KMS-11 (cell line): Measurements from ENCODE around the gene PIRT.

Experiments used
- H2AFZ ChIP-seq: fragments of 200-600 bp; sonication (generic); 2 replicates; pipeline ENCODE4 v1.6.1; 2016; ENCODE audit warnings: antibody characterized with exemption, mixed run types, low read depth
- H3K27ac ChIP-seq: fragments of 200-600 bp; sonication (generic); 2 replicates; pipeline ENCODE4 v1.6.1; 2016; ENCODE audit warnings: mild to moderate bottlenecking, mixed run types
- H3K27me3 ChIP-seq: fragments of 200-600 bp; sonication (generic); 2 replicates; pipeline ENCODE4 v1.6.1; 2017; ENCODE audit warnings: mild to moderate bottlenecking, low read depth, mixed run types, moderate library complexity; ENCODE audit not compliant: insufficient read depth
- H3K36me3 ChIP-seq: fragments of 200-600 bp; sonication (generic); 2 replicates; pipeline ENCODE4 v1.6.1; 2017; ENCODE audit warnings: mild to moderate bottlenecking, mixed run types; ENCODE audit not compliant: insufficient read depth
- H3K4me1 ChIP-seq: fragments of 200-600 bp; sonication (generic); 2 replicates; pipeline ENCODE4 v1.6.1; 2016; ENCODE audit warnings: mild to moderate bottlenecking, low read depth, mixed run types; ENCODE audit not compliant: poor library complexity, severe bottlenecking
- H3K4me2 ChIP-seq: fragments of 200-600 bp; sonication (generic); 2 replicates; pipeline ENCODE4 v1.7.0; 2016; ENCODE audit warnings: mild to moderate bottlenecking, mixed run types
- H3K4me3 ChIP-seq: fragments of 200-600 bp; sonication (generic); IDR thresholded peaks from 2 replicates; pipeline ENCODE4 v1.6.1; 2017; ENCODE audit warnings: low read depth, low read length, mixed read lengths; ENCODE audit not compliant: insufficient read depth
- H3K79me2 ChIP-seq: fragments of 200-600 bp; sonication (generic); 2 replicates; pipeline ENCODE4 v1.6.1; 2016; ENCODE audit warnings: low read depth, mixed run types; ENCODE audit not compliant: insufficient read depth
- H3K9ac ChIP-seq: fragments of 200-600 bp; sonication (generic); 2 replicates; pipeline ENCODE4 v1.6.1; 2016; ENCODE audit warnings: mild to moderate bottlenecking, mixed run types
- H4K20me1 ChIP-seq: fragments of 200-600 bp; sonication (generic); 2 replicates; pipeline ENCODE4 v1.6.1; 2016; ENCODE audit warnings: mild to moderate bottlenecking, mixed run types; ENCODE audit not compliant: insufficient read depth
- CTCF ChIP-seq: fragments of 200-600 bp; sonication (generic); conservative IDR thresholded peaks from 2 replicates; pipeline ENCODE4 v1.6.1; 2017; ENCODE audit warnings: low read depth, mild to moderate bottlenecking, antibody characterized with exemption, low read length, moderate library complexity, mixed read lengths

Gene PIRT

DNA sequence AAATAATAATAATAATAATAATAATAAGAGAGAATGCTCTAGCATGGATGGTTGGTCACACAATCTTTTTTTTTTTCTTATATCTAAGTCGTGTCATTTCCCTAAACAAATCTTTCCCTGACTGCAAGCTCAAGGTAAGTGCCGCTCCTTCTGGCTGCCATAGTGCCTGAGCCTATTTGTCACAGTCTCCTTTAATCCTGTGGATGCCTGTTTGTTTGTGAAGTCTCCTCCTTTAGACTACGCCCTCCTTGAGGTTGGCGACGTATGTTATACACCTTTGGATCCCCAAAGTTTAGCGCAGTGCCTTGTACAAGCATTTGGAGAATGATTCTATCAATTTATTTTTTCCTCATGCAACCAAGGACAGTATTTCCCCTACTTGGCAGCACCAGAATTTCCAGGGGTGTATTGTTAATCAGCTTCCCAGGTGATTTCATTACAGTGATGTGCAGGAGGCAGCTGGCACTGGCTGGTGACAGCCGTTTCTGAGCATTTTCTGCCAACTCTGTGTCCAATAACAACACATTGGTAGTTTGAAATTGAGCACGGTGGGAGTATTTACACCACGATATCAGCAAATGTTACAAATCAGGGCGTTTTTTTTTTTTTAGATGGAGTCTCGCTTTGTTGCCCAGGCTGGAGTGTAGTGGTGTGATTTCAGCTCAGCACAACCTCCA lies 60.6 kb downstream of the PIRT start:
- H3K4me2 ChIP-seq = no peak overlapping the region
- H3K36me3 ChIP-seq = no peaks in the 10 kb centered on the region
- no peaks in the 10 kb centered on the region for H3K27me3 ChIP-seq
- H2AFZ ChIP-seq = no peak overlapping the region
- H3K27ac ChIP-seq = no peak overlapping the region
- no peaks in the 10 kb centered on the region for H3K4me1 ChIP-seq
- H3K9ac ChIP-seq = no peak overlapping the region
- no peaks in the 10 kb centered on the region for H4K20me1 ChIP-seq
- no peaks in the 10 kb centered on the region for H3K79me2 ChIP-seq
- TF ChIP-seq CTCF = no peak
- no peak overlapping the region for H3K4me3 ChIP-seq

DNA sequence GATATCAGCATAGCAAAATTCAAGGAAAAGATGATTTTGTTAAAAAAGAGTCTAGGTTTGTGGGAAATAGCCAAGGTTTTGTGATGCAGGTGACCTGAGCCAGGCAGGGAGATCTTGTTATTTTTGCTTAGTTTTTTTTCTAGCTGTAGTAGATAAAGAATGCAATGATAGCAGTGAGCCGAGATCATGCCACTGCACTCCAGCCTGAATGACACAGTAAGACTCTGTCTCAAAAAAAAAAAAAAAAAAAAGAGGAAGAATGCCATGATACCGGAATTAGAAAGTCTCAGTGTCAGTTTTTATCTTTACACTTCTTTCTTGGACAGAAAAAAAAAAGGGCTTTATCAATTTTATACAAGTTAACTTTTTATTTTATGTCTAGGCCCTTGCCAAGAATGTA lies 61.5 kb downstream of the PIRT start:
- H3K27ac ChIP-seq = no peak overlapping the region
- H3K27me3 ChIP-seq = no peaks in the 10 kb centered on the region
- TF ChIP-seq CTCF = no peak
- H2AFZ ChIP-seq = no peak overlapping the region
- no peak overlapping the region for H3K4me3 ChIP-seq
- no peak overlapping the region for H3K4me2 ChIP-seq
- no peaks in the 10 kb centered on the region for H3K79me2 ChIP-seq
- H3K36me3 ChIP-seq = no peaks in the 10 kb centered on the region
- no peaks in the 10 kb centered on the region for H4K20me1 ChIP-seq
- H3K4me1 ChIP-seq = no peaks in the 10 kb centered on the region
- H3K9ac ChIP-seq = no peak overlapping the region

- Histone ChIP-seq H4K20me1 (no peaks in the 10 kb centered on the region), H3K27ac (no peak overlapping the region), H3K9ac (no peak overlapping the region), H3K79me2 (no peaks in the 10 kb centered on the region), H2AFZ (no peak overlapping the region), H3K36me3 (no peaks in the 10 kb centered on the region), H3K4me2 (no peak overlapping the region), H3K27me3 (no peaks in the 10 kb centered on the region), H3K4me1 (no peaks in the 10 kb centered on the region), H3K4me3 (no peak overlapping the region)
- no peak for TF ChIP-seq CTCF
Observed at GRCh38 chr17:10775740-10776356, 62.0 kb downstream of the PIRT start.

DNA sequence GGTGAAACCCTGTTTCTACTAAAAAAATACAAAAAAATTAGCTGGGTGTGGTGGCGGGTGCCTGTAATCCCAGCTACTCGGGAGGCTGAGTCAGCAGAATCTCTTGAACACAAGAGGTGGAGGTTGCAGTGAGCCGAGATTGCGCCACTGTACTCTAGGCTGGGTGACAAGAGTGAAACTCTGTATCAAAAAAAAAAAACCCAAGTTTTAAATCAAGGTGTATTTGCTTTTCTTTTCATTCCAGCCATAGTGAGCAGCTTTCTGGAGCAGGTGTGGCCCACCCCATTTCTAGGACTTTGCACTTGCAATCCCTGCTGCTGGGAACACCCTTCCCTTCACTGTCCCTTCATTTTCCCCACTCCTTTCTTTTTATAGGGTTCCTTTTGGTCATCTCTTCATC lies 62.8 kb downstream of the PIRT start:
- no peaks in the 10 kb centered on the region for H3K36me3 ChIP-seq
- H3K79me2 ChIP-seq = no peaks in the 10 kb centered on the region
- H3K27ac ChIP-seq = no peak overlapping the region
- H3K4me2 ChIP-seq = no peak overlapping the region
- H3K4me1 ChIP-seq = no peaks in the 10 kb centered on the region
- no peaks in the 10 kb centered on the region for H4K20me1 ChIP-seq
- TF ChIP-seq CTCF = no peak
- no peaks in the 10 kb centered on the region for H3K27me3 ChIP-seq
- no peak overlapping the region for H2AFZ ChIP-seq
- H3K9ac ChIP-seq = no peak overlapping the region
- no peak overlapping the region for H3K4me3 ChIP-seq
